GM23338 (cell line): Measurements from ENCODE around the gene DEXI. TPM values are rescaled to one million over a fixed set of nuclear protein-coding genes. Genes with fewer than 3 reads are reported as not detected.

Source experiments
- ATAC-seq: fragments of 200-7000 bp; cut with Tn5 transposase; 3 replicates; pipeline ENCODE4 v1.9.1; 2020
- DNase-seq: peaks from one replicate; pipeline ENCODE4 v3.0.0-alpha.2; 2015; ENCODE audit warnings: low spot score
- H2AFZ ChIP-seq: fragments of 200-600 bp; sonication (generic); 2 replicates; pipeline ENCODE4 v1.8.0; 2016; ENCODE audit warnings: antibody characterized with exemption, mild to moderate bottlenecking, moderate library complexity
- H3F3A ChIP-seq: fragments of 200-600 bp; sonication (generic); replicated peaks from 2 replicates; pipeline ENCODE4 v1.8.0; 2017; ENCODE audit warnings: antibody characterized with exemption, mixed run types, low read depth
- H3K27ac ChIP-seq: fragments of 200-600 bp; sonication (generic); 2 replicates; pipeline ENCODE4 v1.6.1; 2016; ENCODE audit warnings: low read depth
- H3K27me3 ChIP-seq: fragments of 200-600 bp; sonication (generic); 2 replicates; pipeline ENCODE4 v1.8.0; 2016; ENCODE audit warnings: mild to moderate bottlenecking, mixed run types, moderate library complexity; ENCODE audit not compliant: insufficient read depth
- H3K36me3 ChIP-seq: fragments of 200-600 bp; sonication (generic); 2 replicates; pipeline ENCODE4 v1.8.0; 2016; ENCODE audit warnings: mild to moderate bottlenecking; ENCODE audit not compliant: insufficient read depth
- H3K4me1 ChIP-seq: fragments of 200-600 bp; sonication (generic); 2 replicates; pipeline ENCODE4 v1.8.0; 2016; ENCODE audit warnings: mild to moderate bottlenecking, moderate library complexity; ENCODE audit not compliant: insufficient read depth
- H3K4me2 ChIP-seq: fragments of 200-600 bp; sonication (generic); 2 replicates; pipeline ENCODE4 v1.7.1; 2017; ENCODE audit warnings: mixed run types
- H3K4me3 ChIP-seq: fragments of 200-600 bp; sonication (generic); 2 replicates; pipeline ENCODE4 v1.6.1; 2016; ENCODE audit warnings: mixed run types
- H3K79me2 ChIP-seq: fragments of 200-600 bp; sonication (generic); replicated peaks from 2 replicates; pipeline ENCODE4 v1.8.0; 2017; ENCODE audit warnings: mild to moderate bottlenecking; ENCODE audit not compliant: insufficient read depth
- H3K9me2 ChIP-seq: fragments of 200-600 bp; sonication (generic); 2 replicates; pipeline ENCODE4 v1.8.0; 2017; ENCODE audit not compliant: insufficient read depth
- H4K20me1 ChIP-seq: fragments of 200-600 bp; sonication (generic); replicated peaks from 2 replicates; pipeline ENCODE4 v1.8.0; 2017; ENCODE audit warnings: mild to moderate bottlenecking; ENCODE audit not compliant: insufficient read depth
- H3K27ac Mint-ChIP-seq: 2 replicates; pipeline ENCODE4 v1.8.0; 2020; ENCODE audit warnings: inconsistent platforms, mild to moderate bottlenecking, moderate library complexity, mixed read lengths
- H3K27me3 Mint-ChIP-seq: 3 replicates; pipeline ENCODE4 v1.8.0; 2022; ENCODE audit warnings: low read depth, mild to moderate bottlenecking, moderate library complexity, mixed read lengths, inconsistent platforms; ENCODE audit not compliant: insufficient read depth, poor library complexity
- H3K36me3 Mint-ChIP-seq: 3 replicates; pipeline ENCODE4 v1.8.0; 2021; ENCODE audit warnings: low read depth, mild to moderate bottlenecking, inconsistent platforms, moderate library complexity, mixed read lengths
- H3K4me1 Mint-ChIP-seq: 3 replicates; pipeline ENCODE4 v1.8.0; 2020; ENCODE audit warnings: mild to moderate bottlenecking, inconsistent platforms, mixed read lengths
- H3K4me3 Mint-ChIP-seq: 3 replicates; pipeline ENCODE4 v1.8.0; 2021; ENCODE audit warnings: moderate library complexity, mild to moderate bottlenecking, inconsistent platforms, mixed read lengths
- H3K9me3 Mint-ChIP-seq: 3 replicates; pipeline ENCODE4 v1.8.0; 2020; ENCODE audit warnings: moderate library complexity, mild to moderate bottlenecking, inconsistent platforms, mixed read lengths
- CREB1 ChIP-seq: fragments of 250-450 bp; sonication (Bioruptor Pico); IDR thresholded peaks from 2 replicates; pipeline ENCODE4 v1.5.0; 2020; ENCODE audit warnings: low read depth, mild to moderate bottlenecking, moderate library complexity
- EZH2 ChIP-seq: fragments of 200-600 bp; sonication (generic); IDR thresholded peaks from one replicate; pipeline ENCODE4 v1.8.0; 2017; ENCODE audit warnings: antibody characterized with exemption, mild to moderate bottlenecking, low read depth; ENCODE audit not compliant: unreplicated experiment
- EZH2phosphoT487 ChIP-seq: fragments of 200-600 bp; sonication (generic); IDR thresholded peaks from one replicate; pipeline ENCODE4 v1.8.1; 2018; ENCODE audit warnings: antibody characterized with exemption; ENCODE audit not compliant: unreplicated experiment
- JUNB ChIP-seq: IDR thresholded peaks from one replicate; pipeline ENCODE4 v1.6.1; 2016; ENCODE audit warnings: antibody characterized with exemption; ENCODE audit not compliant: unreplicated experiment
- NANOG ChIP-seq: IDR thresholded peaks from 2 replicates; pipeline ENCODE4 v1.6.1; 2016; ENCODE audit warnings: antibody characterized with exemption, borderline replicate concordance
- POLR2AphosphoS5 ChIP-seq: IDR thresholded peaks from 2 replicates; pipeline ENCODE4 v1.6.1; 2016; ENCODE audit warnings: antibody characterized with exemption, low read depth
- STAT1 ChIP-seq: IDR thresholded peaks from one replicate; pipeline ENCODE4 v1.6.1; 2016; ENCODE audit warnings: antibody characterized with exemption; ENCODE audit not compliant: unreplicated experiment
- ZNF114 ChIP-seq: fragments of 250-450 bp; sonication (Bioruptor Pico); IDR thresholded peaks from 2 replicates; pipeline ENCODE4 v1.5.0; 2020; ENCODE audit warnings: mild to moderate bottlenecking, moderate library complexity
- ZNF331 ChIP-seq: fragments of 250-450 bp; sonication (Bioruptor Pico); IDR thresholded peaks from 2 replicates; pipeline ENCODE4 v1.5.0; 2020; ENCODE audit warnings: low read depth, mild to moderate bottlenecking, moderate library complexity
- polyA plus RNA-seq: library from polyadenylated mRNA; unstranded; fragments of >200 nt; fragmentation: Nextera tagmentation; extraction: Ambion mirVana; gene quantifications from 2 replicates; pipeline ENCODE4 v1.2.1, GENCODE V29; 2016
- total RNA-seq: library from RNA; depleted of rRNA; stranded (reverse); fragments of >200 nt; shearing (Covaris generic); gene quantifications from 2 replicates; pipeline ENCODE4 v1.2.3, GENCODE V29; 2014
- TF ChIP-seq, protein P1 (sequence below): IDR thresholded peaks from one replicate; pipeline ENCODE4 v1.6.1; 2018; ENCODE audit warnings: antibody characterized with exemption; ENCODE audit not compliant: unreplicated experiment
- TF ChIP-seq, protein P2 (sequence below): fragments of 250-450 bp; sonication (Bioruptor Pico); IDR thresholded peaks from 2 replicates; pipeline ENCODE4 v1.5.0; 2020; ENCODE audit warnings: mild to moderate bottlenecking, moderate library complexity
- TF ChIP-seq, protein P3 (sequence below), 2 experiments: fragments of 200-600 bp in 1 of 2; sonication (generic) in 1 of 2; conservative IDR thresholded peaks; 2 replicates each; pipeline versions ENCODE4 v1.5.1 to v1.6.1; 2016 to 2017; ENCODE audit warnings: antibody characterized with exemption in 2 of 2, low read depth in 2 of 2, mild to moderate bottlenecking in 2 of 2, moderate library complexity in 1 of 2
- TF ChIP-seq, protein P4 (sequence below): IDR thresholded peaks from 2 replicates; pipeline ENCODE4 v1.6.1; 2016; ENCODE audit warnings: antibody characterized with exemption

DEXI gene
- total and polyA plus RNA-seq, 2 experiments from 2014 or later: 26.5 to 58.2 TPM

DNA sequence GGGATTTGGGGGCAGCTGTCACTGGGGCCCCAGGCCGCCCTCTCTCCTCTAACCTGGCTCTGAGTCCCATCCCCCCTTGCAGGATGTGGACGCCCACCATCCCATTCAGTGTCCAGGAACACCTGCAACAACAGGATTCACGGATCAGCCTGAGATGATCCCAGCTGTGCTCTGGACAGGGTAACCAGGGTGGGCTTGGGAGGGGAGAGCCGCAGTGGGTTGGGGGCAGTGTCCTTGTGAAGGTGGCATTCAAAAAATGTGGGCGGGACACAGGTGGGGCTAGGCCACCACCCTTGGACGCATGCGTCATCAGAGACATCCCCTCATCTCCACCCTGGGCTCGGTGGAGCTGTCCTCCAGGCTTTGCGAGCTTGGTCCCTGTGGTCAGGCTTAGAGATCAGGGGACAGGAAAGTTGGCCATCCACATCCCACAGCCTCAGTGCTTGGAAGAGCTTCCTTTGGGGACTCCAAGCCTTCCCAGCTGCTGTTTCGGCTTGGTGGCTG, 19.1 kb downstream of the DEXI start:
- H3K4me3 Mint-ChIP-seq: no peak overlapping the region
- H3K9me3 Mint-ChIP-seq: no peaks in the 10 kb centered on the region
- Histone ChIP-seq H2AFZ (no peak overlapping the region), H3K4me1 (no peaks in the 10 kb centered on the region; the same call in 1 of the 2 replicates), H3K27me3 (no peaks in the 10 kb centered on the region), H3K36me3 (no peaks in the 10 kb centered on the region), H3K4me3 (no peak overlapping the region), H3K4me2 (no peak overlapping the region), H3K79me2 (no peaks in the 10 kb centered on the region), H4K20me1 (no peaks in the 10 kb centered on the region), H3K9me2 (no peaks in the 10 kb centered on the region), H3K27ac (no peak overlapping the region), H3F3A (no peaks in the 10 kb centered on the region)
- H3K4me1 Mint-ChIP-seq: peaks cover 2% of the 10 kb centered on the region; the same call in 1 of the 3 replicates
- ATAC-seq: no peak
- peaks cover 12% of the 10 kb centered on the region for H3K36me3 Mint-ChIP-seq
- peak; percentile 11 for DNase-seq
- TF ChIP-seq, protein P1, sequence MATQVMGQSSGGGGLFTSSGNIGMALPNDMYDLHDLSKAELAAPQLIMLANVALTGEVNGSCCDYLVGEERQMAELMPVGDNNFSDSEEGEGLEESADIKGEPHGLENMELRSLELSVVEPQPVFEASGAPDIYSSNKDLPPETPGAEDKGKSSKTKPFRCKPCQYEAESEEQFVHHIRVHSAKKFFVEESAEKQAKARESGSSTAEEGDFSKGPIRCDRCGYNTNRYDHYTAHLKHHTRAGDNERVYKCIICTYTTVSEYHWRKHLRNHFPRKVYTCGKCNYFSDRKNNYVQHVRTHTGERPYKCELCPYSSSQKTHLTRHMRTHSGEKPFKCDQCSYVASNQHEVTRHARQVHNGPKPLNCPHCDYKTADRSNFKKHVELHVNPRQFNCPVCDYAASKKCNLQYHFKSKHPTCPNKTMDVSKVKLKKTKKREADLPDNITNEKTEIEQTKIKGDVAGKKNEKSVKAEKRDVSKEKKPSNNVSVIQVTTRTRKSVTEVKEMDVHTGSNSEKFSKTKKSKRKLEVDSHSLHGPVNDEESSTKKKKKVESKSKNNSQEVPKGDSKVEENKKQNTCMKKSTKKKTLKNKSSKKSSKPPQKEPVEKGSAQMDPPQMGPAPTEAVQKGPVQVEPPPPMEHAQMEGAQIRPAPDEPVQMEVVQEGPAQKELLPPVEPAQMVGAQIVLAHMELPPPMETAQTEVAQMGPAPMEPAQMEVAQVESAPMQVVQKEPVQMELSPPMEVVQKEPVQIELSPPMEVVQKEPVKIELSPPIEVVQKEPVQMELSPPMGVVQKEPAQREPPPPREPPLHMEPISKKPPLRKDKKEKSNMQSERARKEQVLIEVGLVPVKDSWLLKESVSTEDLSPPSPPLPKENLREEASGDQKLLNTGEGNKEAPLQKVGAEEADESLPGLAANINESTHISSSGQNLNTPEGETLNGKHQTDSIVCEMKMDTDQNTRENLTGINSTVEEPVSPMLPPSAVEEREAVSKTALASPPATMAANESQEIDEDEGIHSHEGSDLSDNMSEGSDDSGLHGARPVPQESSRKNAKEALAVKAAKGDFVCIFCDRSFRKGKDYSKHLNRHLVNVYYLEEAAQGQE: no peak
- TF ChIP-seq, protein P2, sequence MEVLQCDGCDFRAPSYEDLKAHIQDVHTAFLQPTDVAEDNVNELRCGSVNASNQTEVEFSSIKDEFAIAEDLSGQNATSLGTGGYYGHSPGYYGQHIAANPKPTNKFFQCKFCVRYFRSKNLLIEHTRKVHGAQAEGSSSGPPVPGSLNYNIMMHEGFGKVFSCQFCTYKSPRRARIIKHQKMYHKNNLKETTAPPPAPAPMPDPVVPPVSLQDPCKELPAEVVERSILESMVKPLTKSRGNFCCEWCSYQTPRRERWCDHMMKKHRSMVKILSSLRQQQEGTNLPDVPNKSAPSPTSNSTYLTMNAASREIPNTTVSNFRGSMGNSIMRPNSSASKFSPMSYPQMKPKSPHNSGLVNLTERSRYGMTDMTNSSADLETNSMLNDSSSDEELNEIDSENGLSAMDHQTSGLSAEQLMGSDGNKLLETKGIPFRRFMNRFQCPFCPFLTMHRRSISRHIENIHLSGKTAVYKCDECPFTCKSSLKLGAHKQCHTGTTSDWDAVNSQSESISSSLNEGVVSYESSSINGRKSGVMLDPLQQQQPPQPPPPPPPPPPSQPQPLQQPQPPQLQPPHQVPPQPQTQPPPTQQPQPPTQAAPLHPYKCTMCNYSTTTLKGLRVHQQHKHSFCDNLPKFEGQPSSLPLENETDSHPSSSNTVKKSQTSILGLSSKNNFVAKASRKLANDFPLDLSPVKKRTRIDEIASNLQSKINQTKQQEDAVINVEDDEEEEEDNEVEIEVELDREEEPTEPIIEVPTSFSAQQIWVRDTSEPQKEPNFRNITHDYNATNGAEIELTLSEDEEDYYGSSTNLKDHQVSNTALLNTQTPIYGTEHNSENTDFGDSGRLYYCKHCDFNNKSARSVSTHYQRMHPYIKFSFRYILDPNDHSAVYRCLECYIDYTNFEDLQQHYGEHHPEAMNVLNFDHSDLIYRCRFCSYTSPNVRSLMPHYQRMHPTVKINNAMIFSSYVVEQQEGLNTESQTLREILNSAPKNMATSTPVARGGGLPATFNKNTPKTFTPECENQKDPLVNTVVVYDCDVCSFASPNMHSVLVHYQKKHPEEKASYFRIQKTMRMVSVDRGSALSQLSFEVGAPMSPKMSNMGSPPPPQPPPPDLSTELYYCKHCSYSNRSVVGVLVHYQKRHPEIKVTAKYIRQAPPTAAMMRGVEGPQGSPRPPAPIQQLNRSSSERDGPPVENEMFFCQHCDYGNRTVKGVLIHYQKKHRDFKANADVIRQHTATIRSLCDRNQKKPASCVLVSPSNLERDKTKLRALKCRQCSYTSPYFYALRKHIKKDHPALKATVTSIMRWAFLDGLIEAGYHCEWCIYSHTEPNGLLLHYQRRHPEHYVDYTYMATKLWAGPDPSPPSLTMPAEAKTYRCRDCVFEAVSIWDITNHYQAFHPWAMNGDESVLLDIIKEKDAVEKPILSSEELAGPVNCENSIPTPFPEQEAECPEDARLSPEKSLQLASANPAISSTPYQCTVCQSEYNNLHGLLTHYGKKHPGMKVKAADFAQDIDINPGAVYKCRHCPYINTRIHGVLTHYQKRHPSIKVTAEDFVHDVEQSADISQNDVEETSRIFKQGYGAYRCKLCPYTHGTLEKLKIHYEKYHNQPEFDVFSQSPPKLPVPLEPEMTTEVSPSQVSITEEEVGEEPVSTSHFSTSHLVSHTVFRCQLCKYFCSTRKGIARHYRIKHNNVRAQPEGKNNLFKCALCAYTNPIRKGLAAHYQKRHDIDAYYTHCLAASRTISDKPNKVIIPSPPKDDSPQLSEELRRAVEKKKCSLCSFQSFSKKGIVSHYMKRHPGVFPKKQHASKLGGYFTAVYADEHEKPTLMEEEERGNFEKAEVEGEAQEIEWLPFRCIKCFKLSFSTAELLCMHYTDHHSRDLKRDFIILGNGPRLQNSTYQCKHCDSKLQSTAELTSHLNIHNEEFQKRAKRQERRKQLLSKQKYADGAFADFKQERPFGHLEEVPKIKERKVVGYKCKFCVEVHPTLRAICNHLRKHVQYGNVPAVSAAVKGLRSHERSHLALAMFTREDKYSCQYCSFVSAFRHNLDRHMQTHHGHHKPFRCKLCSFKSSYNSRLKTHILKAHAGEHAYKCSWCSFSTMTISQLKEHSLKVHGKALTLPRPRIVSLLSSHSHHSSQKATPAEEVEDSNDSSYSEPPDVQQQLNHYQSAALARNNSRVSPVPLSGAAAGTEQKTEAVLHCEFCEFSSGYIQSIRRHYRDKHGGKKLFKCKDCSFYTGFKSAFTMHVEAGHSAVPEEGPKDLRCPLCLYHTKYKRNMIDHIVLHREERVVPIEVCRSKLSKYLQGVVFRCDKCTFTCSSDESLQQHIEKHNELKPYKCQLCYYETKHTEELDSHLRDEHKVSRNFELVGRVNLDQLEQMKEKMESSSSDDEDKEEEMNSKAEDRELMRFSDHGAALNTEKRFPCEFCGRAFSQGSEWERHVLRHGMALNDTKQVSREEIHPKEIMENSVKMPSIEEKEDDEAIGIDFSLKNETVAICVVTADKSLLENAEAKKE: no peak
- TF ChIP-seq EZH2 (no peak), ZNF331 (CRISPR knock-in tag) (no peak), POLR2AphosphoS5 (no peak), NANOG (no peak), STAT1 (no peak), CREB1 (CRISPR knock-in tag) (no peak), ZNF114 (CRISPR knock-in tag) (no peak), EZH2phosphoT487 (no peak), JUNB (no peak)
- TF ChIP-seq, protein P3, sequence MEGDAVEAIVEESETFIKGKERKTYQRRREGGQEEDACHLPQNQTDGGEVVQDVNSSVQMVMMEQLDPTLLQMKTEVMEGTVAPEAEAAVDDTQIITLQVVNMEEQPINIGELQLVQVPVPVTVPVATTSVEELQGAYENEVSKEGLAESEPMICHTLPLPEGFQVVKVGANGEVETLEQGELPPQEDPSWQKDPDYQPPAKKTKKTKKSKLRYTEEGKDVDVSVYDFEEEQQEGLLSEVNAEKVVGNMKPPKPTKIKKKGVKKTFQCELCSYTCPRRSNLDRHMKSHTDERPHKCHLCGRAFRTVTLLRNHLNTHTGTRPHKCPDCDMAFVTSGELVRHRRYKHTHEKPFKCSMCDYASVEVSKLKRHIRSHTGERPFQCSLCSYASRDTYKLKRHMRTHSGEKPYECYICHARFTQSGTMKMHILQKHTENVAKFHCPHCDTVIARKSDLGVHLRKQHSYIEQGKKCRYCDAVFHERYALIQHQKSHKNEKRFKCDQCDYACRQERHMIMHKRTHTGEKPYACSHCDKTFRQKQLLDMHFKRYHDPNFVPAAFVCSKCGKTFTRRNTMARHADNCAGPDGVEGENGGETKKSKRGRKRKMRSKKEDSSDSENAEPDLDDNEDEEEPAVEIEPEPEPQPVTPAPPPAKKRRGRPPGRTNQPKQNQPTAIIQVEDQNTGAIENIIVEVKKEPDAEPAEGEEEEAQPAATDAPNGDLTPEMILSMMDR (conservative IDR thresholded peaks at IDR 0.05; ENCODE audit: low read depth in 2 of 2): no peak
- TF ChIP-seq, protein P4, sequence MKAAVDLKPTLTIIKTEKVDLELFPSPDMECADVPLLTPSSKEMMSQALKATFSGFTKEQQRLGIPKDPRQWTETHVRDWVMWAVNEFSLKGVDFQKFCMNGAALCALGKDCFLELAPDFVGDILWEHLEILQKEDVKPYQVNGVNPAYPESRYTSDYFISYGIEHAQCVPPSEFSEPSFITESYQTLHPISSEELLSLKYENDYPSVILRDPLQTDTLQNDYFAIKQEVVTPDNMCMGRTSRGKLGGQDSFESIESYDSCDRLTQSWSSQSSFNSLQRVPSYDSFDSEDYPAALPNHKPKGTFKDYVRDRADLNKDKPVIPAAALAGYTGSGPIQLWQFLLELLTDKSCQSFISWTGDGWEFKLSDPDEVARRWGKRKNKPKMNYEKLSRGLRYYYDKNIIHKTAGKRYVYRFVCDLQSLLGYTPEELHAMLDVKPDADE: no peak
- peaks cover 8% of the 10 kb centered on the region for H3K27me3 Mint-ChIP-seq
- H3K27ac Mint-ChIP-seq: no peak overlapping the region
